Common myeloid progenitor, CD34-positive (primary cell): Measurements from ENCODE around the gene ZFAND3.

Experiments used
- CTCF ChIA-PET: fragments of 350-600 bp; sonication (Branson Sonifier 250); formaldehyde crosslinking; loops from one replicate; lab custom pipeline; 2021; ENCODE audit warnings: antibody characterized with exemption; lab: Charles Lee
- POLR2A ChIA-PET: fragments of 350-600 bp; sonication (Branson Sonifier 250); formaldehyde crosslinking; loops from one replicate; lab custom pipeline; 2021; ENCODE audit warnings: antibody characterized with exemption; lab: Charles Lee
- DNase-seq, 3 donors: peaks; one replicate each; pipeline versions ENCODE4 v3.0.0 to v3.0.0-alpha.2; 2013
- H3K27ac ChIP-seq, 2 experiments: 1 replicate in 1 of 2; 2 replicates in 1 of 2; pipeline ENCODE4 v1.7.0; 2013; ENCODE audit warnings: inconsistent platforms in 2 of 2, low read length in 2 of 2, mild to moderate bottlenecking in 2 of 2, low read depth in 1 of 2, moderate library complexity in 1 of 2; ENCODE audit not compliant: severe bottlenecking in 2 of 2, insufficient read depth in 1 of 2, poor library complexity in 1 of 2
- H3K27me3 ChIP-seq, 5 experiments: replicated peaks in 2 of 5; 1 replicate in 3 of 5; 2 replicates in 2 of 5; pipeline versions ENCODE4 v1.6.1 to v1.7.0; 2013; ENCODE audit warnings: low read length in 4 of 5, mild to moderate bottlenecking in 2 of 5, moderate library complexity in 2 of 5, inconsistent platforms in 1 of 5; ENCODE audit not compliant: insufficient read depth in 5 of 5, control insufficient read depth in 4 of 5
- H3K36me3 ChIP-seq, 4 experiments: 1 replicate in 2 of 4; 2 replicates in 2 of 4; pipeline versions ENCODE4 v1.6.1 to v1.7.0; 2013; ENCODE audit warnings: low read length in 3 of 4, control low read depth in 1 of 4, mild to moderate bottlenecking in 1 of 4; ENCODE audit not compliant: control insufficient read depth in 4 of 4, insufficient read depth in 4 of 4
- H3K4me1 ChIP-seq, 4 experiments: 1 replicate in 3 of 4; 2 replicates in 1 of 4; pipeline versions ENCODE4 v1.6.1 to v1.7.1; 2013; ENCODE audit warnings: low read length in 3 of 4, mild to moderate bottlenecking in 3 of 4, control low read depth in 1 of 4, inconsistent platforms in 1 of 4, moderate library complexity in 1 of 4; ENCODE audit not compliant: control insufficient read depth in 4 of 4, insufficient read depth in 4 of 4; ENCODE audit errors: control extremely low read depth in 1 of 4
- H3K4me3 ChIP-seq, 7 experiments: 1 replicate in 4 of 7; 2 replicates in 3 of 7; pipeline versions ENCODE4 v1.5.1 to v1.7.0; 2013; ENCODE audit warnings: mild to moderate bottlenecking in 7 of 7, low read length in 6 of 7, moderate library complexity in 6 of 7, inconsistent platforms in 2 of 7, low read depth in 2 of 7, control low read depth in 1 of 7; ENCODE audit not compliant: insufficient read depth in 4 of 7, control insufficient read depth in 1 of 7; ENCODE audit errors: extremely low read depth in 1 of 7
- H3K9me3 ChIP-seq, 5 experiments: 1 replicate in 4 of 5; 2 replicates in 1 of 5; pipeline versions ENCODE4 v1.6.1 to v1.7.1; 2013; ENCODE audit warnings: low read length in 4 of 5, mild to moderate bottlenecking in 2 of 5, inconsistent platforms in 1 of 5, low read depth in 1 of 5, moderate library complexity in 1 of 5; ENCODE audit not compliant: control insufficient read depth in 4 of 5, insufficient read depth in 2 of 5; ENCODE audit errors: control extremely low read depth in 1 of 5
- WGBS: methylation state at CpG from one replicate; pipeline ENCODE4 v1.1.5; 2013; ENCODE audit not compliant: insufficient coverage; 5-methylcytosine and 5-hydroxymethylcytosine counted together

ZFAND3 gene

DNA sequence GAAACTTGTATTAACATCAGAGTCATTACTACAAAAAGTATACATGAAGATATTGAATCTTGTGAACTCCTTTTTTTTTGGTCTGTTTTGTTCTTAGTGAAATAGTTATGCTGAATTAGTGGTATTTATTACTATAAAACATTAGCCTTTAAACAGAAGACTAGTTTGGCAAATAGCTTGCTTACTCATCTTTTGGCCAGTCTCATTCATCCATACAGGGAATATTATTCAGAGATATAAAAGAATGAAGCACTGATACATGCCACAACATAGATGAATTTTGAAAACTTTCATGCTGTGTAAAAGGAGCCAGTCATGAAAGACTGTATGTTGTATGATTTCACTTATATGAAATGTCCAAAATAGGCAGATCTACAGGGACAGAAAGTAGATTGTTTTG lies 205.9 kb downstream of the ZFAND3 start:
- Histone ChIP-seq H3K27me3 (no peaks in the 10 kb centered on the region), H3K36me3 (no peaks in the 10 kb centered on the region), H3K9me3 (peaks cover 0 to 8% (median 0%) of the 10 kb centered on the region in 5 experiments), H3K27ac (no peak overlapping the region), H3K4me1 (peaks cover 5 to 25% (median 12%) of the 10 kb centered on the region in 4 experiments), H3K4me3 (no peak overlapping the region)
- DNase-seq, result no peak
- ChIA-PET CTCF (interaction anchor here (1.1 to 7.7 kb wide), 2 partner anchors 9 to 119 kb away, joined by 3 to 45 read pairs; no protein-coding TSS in a partner anchor), POLR2A (no interaction called here)

DNA sequence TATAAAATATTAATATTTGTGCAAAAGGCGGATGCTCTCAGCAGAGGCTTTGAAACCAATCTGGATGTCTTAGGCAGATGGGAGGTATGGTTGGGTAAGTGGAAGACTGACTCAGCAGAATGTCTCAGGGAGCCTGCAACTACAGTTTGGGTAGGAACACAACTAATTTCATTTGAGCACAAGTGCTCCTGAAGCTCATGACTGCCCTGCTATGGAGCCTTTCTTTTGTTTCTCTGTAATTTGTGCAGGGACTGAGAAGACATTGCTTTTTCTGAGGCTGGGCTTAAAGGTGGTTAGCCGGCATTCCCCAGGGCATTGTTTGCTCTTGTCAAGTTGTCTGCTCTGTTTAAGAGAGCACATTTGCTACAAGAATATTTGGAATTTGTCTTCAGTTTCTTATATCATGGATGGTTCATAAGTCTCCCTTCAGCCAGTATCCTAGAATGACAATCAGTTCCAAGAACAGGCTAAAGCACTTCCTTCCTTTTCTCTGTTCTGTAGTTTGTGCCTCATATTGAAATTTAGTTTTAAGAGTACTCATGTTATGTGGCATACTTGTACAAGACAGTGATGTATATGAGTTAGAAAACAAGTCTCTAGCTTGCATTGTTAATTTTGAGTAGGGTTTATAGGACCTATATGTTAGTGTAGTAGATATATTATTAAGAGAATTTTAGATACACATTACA lies 208.3 kb downstream of the ZFAND3 start:
- 78% methylated on average over 1 of the region's 2 CpGs for WGBS
- peak; percentile 15 to 75 (median 74) for DNase-seq
- POLR2A ChIA-PET, result no interaction called here
- CTCF ChIA-PET, result interaction anchor here (0.6 to 3.3 kb wide), 4 partner anchors 11 to 158 kb away, joined by 3 to 8 read pairs (median 3); no protein-coding TSS in a partner anchor
- Histone ChIP-seq H3K27ac (no peak overlapping the region), H3K4me3 (peak overlapping the region in 1 of 7 experiments; percentile 10), H3K4me1 (peaks cover 5 to 16% (median 10%) of the 10 kb centered on the region in 4 experiments), H3K36me3 (no peaks in the 10 kb centered on the region), H3K27me3 (no peaks in the 10 kb centered on the region), H3K9me3 (peaks cover 0 to 8% (median 0%) of the 10 kb centered on the region in 5 experiments)

DNA sequence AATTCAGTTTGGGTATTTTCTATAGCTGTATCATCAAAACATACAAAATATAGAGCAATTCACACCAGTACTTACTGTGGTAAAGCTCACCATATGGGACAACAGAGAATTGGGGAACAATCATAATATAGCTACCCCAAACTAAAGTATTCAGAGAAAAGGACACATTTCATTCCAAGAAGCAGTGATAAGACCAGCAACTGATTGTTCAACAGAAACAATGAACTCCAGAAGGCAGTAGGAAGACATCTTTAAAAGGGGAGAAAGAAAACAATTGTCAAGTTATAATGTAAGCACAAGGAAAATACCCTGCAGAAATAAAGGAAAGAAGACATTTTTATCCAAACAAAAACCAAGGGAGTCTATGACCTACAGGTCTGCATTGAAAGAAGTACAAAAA lies 210.9 kb downstream of the ZFAND3 start:
- Histone ChIP-seq H3K4me1 (peaks cover 5 to 21% (median 10%) of the 10 kb centered on the region in 4 experiments), H3K9me3 (no peaks in the 10 kb centered on the region), H3K27me3 (no peaks in the 10 kb centered on the region), H3K36me3 (no peaks in the 10 kb centered on the region), H3K4me3 (no peak overlapping the region), H3K27ac (no peak overlapping the region)
- CTCF ChIA-PET, result no interaction called here
- POLR2A ChIA-PET, result no interaction called here
- no peak for DNase-seq

DNA sequence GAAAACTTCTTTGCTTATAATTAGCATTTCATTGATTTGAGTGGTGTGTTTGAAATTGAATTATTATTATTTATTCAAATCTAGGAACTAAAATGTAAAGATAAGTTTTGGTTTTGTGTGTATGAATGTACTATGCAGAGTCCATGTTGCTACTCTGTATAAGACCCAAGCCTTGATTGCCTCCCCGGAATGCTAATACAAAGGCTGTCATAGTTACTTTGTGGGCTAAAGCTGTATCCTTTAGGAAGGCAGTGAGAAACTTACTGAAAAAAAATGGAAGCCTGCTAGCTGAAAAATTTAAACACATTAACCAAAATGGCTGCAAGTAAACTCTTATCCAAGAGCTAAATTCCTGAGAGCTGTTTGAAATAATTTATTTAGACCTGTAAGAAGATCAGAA lies 213.3 kb downstream of the ZFAND3 start:
- no peaks in the 10 kb centered on the region for H3K27me3 ChIP-seq
- POLR2A ChIA-PET, result interaction anchor here (0.6 kb wide), 1 partner anchor 109 kb away, joined by 5 read pairs; no protein-coding TSS in a partner anchor
- no peak for DNase-seq
- H3K36me3 ChIP-seq, result no peaks in the 10 kb centered on the region
- peaks cover 0 to 3% (median 0%) of the 10 kb centered on the region in 5 experiments for H3K9me3 ChIP-seq
- H3K4me1 ChIP-seq, result peaks cover 4 to 16% (median 8%) of the 10 kb centered on the region in 4 experiments
- 100% methylated on average over 1 of the region's 1 CpG for WGBS
- CTCF ChIA-PET, result interaction anchor here (1.3 to 4.9 kb wide), 12 partner anchors 10 to 465 kb away, joined by 3 to 45 read pairs (median 4); no protein-coding TSS in a partner anchor
- H3K4me3 ChIP-seq, result no peak overlapping the region
- no peak overlapping the region for H3K27ac ChIP-seq

DNA sequence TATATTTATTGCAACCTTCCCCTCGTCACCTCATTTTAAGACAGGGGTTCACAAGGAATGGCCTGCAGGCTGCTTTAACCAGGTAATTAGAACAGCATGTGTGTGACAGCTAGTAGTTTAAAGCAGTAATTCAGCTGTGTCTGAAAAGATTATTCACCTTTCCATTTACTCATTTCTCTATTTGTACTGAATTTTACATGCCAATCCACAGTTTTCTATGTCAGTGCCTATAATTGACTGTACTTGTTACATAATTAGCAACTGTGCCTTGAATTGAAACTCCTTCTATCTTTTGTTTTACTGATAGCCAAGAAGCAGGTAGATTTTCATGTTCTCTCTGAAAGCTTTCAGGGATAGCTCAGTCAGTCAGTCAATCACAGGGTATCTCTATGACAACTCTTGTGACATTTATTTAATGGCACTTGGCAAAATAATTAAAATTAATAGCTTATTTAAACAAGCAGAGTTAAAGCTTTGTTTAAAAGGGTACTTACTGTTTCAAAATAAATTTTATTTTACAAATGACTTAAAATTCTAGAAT lies 214.0 kb downstream of the ZFAND3 start:
- WGBS, result no CpG with 5 or more reads among the region's 1 CpG
- Histone ChIP-seq H3K27me3 (no peaks in the 10 kb centered on the region), H3K36me3 (no peaks in the 10 kb centered on the region), H3K4me3 (no peak overlapping the region), H3K9me3 (peaks cover 0 to 3% (median 0%) of the 10 kb centered on the region in 5 experiments), H3K4me1 (peaks cover 0 to 9% (median 2%) of the 10 kb centered on the region in 4 experiments), H3K27ac (no peak overlapping the region)
- ChIA-PET CTCF (interaction anchor here (0.7 to 4.9 kb wide), 18 partner anchors 9 to 586 kb away, joined by 3 to 45 read pairs (median 4); no protein-coding TSS in a partner anchor), POLR2A (no interaction called here)
- no peak for DNase-seq

DNA sequence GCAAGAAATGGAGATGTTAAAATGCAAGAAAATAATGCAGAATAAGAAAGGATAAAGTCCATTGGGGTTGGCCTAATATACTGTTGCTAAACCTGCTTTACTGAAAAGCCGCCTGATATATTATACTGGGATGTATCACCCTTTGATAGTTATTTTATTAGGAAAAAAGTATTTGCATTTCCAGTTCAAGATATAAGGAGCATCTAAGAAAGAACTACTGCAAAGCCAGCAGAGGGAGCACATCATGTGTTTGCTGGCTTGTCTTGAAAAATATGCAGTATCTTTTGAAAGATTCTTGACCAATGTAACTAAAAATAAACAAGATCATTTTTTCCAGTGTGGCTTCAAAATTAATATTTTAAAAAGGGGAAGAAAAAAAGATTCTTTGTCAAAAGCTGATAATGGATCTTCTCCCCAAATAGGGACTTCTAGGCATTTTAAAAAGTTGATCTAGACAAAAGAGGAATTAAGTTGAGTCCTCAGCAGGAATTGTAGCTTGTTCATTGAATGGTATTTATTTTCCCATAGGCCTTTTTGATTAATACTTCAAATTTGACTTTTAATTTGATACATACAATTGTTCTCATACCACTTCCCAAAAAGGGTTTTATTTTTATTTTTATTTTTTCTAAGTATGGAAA lies 214.9 kb downstream of the ZFAND3 start:
- ChIA-PET CTCF (interaction anchor here (1.0 to 4.9 kb wide), 13 partner anchors 11 to 536 kb away, joined by 3 to 45 read pairs (median 4); no protein-coding TSS in a partner anchor), POLR2A (no interaction called here)
- Histone ChIP-seq H3K9me3 (peaks cover 0 to 3% (median 0%) of the 10 kb centered on the region in 5 experiments), H3K36me3 (no peaks in the 10 kb centered on the region), H3K4me1 (peaks cover 0 to 5% (median 0%) of the 10 kb centered on the region in 4 experiments), H3K4me3 (no peak overlapping the region), H3K27ac (no peak overlapping the region), H3K27me3 (no peaks in the 10 kb centered on the region)
- 100% methylated on average over 1 of the region's 1 CpG for WGBS
- DNase-seq, result peak; percentile 42 to 66 (median 65)
